RKO (cell line): ENCODE data around the gene CCDC88C.

Experiments
- DNase-seq: peaks from one replicate; pipeline ENCODE4 v3.0.0-alpha.2; 2016; ENCODE audit warnings: low spot score

The CCDC88C gene

GRCh38 chr14:91350483-91350812 is 67.2 kb downstream of the CCDC88C start:
- DNase-seq, result no peak

GRCh38 chr14:91349481-91350074 is 68.0 kb downstream of the CCDC88C start:
- no peak for DNase-seq

GRCh38 chr14:91348845-91349465 is 68.7 kb downstream of the CCDC88C start:
- no peak for DNase-seq

- no peak for DNase-seq
Measured at GRCh38 chr14:91346838-91347173, 70.8 kb downstream of the CCDC88C start.

GRCh38 chr14:91344096-91344495 is 73.5 kb downstream of the CCDC88C start:
- DNase-seq, result no peak

- DNase-seq, result no peak
Measured at GRCh38 chr14:91343051-91343450, 74.6 kb downstream of the CCDC88C start.

- DNase-seq, result no peak
Measured at GRCh38 chr14:91342206-91342760, 75.3 kb downstream of the CCDC88C start.

GRCh38 chr14:91341751-91342154 is 75.9 kb downstream of the CCDC88C start:
- DNase-seq, result no peak

GRCh38 chr14:91341334-91341733 is 76.3 kb downstream of the CCDC88C start:
- no peak for DNase-seq

GRCh38 chr14:91339671-91340369 is 77.8 kb downstream of the CCDC88C start:
- no peak for DNase-seq

- DNase-seq, result no peak
Measured at GRCh38 chr14:91339076-91339475, 78.5 kb downstream of the CCDC88C start.

GRCh38 chr14:91338379-91338778 is 79.2 kb downstream of the CCDC88C start:
- DNase-seq, result no peak

- DNase-seq, result no peak
Measured at GRCh38 chr14:91337699-91338335, 79.8 kb downstream of the CCDC88C start.

- no peak for DNase-seq
Measured at GRCh38 chr14:91336093-91336450, 81.5 kb downstream of the CCDC88C start.

- no peak for DNase-seq
Measured at GRCh38 chr14:91335191-91336092, 82.2 kb downstream of the CCDC88C start.

- DNase-seq, result no peak
Measured at GRCh38 chr14:91333650-91334039, 84.0 kb downstream of the CCDC88C start.

GRCh38 chr14:91332986-91333649 is 84.5 kb downstream of the CCDC88C start:
- DNase-seq, result no peak

GRCh38 chr14:91332171-91332985 is 85.2 kb downstream of the CCDC88C start:
- no peak for DNase-seq

GRCh38 chr14:91331721-91332120 is 85.9 kb downstream of the CCDC88C start:
- no peak for DNase-seq

- DNase-seq, result no peak
Measured at GRCh38 chr14:91330856-91331255, 86.8 kb downstream of the CCDC88C start.
